ENCODE results near the gene ADRM1.

The ADRM1 gene

DNA sequence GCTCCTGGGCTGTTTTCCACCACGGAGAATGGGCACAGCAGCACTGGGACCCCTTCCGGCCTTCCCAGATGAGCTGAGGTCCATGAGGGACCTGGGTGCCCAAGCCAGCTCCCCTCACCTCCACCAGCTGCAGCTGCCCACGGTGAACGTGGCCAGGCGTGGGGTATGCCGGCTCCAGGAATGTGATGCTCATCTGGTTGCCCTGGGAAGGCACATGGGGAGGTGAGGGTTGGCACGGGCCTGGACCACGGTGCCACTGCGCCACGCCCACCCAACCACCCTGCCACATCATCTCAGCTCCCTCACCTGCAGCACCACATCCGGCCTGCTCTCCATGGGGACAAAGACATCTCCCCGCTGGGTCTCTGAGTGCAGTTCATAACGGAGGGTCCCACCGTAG lies 23.8 kb downstream of the ADRM1 start:
- Histone ChIP-seq H3K4me3 (ENCODE audit: low read length) (no peak overlapping the region), H4K20me1 (ENCODE audit: insufficient read depth, low read length) (no peaks in the 10 kb centered on the region), H3K9me3 (ENCODE audit: insufficient read depth, low read length) (no peaks in the 10 kb centered on the region), H3K79me2 (ENCODE audit: low read length) (no peaks in the 10 kb centered on the region), H3K4me1 (ENCODE audit: low read length) (no peaks in the 10 kb centered on the region), H2AFZ (ENCODE audit: low read depth, low read length) (no peak overlapping the region), H3K36me3 (replicated peaks; ENCODE audit: low read depth, low read length) (no peaks in the 10 kb centered on the region), H3K27me3 (ENCODE audit: low read depth, low read length) (no peaks in the 10 kb centered on the region), H3K4me2 (ENCODE audit: low read length) (no peak overlapping the region), H3K9ac (ENCODE audit: low read length) (no peak overlapping the region), H3K27ac (ENCODE audit: low read length) (no peak overlapping the region)
- TF ChIP-seq, protein P1, sequence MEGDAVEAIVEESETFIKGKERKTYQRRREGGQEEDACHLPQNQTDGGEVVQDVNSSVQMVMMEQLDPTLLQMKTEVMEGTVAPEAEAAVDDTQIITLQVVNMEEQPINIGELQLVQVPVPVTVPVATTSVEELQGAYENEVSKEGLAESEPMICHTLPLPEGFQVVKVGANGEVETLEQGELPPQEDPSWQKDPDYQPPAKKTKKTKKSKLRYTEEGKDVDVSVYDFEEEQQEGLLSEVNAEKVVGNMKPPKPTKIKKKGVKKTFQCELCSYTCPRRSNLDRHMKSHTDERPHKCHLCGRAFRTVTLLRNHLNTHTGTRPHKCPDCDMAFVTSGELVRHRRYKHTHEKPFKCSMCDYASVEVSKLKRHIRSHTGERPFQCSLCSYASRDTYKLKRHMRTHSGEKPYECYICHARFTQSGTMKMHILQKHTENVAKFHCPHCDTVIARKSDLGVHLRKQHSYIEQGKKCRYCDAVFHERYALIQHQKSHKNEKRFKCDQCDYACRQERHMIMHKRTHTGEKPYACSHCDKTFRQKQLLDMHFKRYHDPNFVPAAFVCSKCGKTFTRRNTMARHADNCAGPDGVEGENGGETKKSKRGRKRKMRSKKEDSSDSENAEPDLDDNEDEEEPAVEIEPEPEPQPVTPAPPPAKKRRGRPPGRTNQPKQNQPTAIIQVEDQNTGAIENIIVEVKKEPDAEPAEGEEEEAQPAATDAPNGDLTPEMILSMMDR (IDR thresholded peaks at IDR 0.05; ENCODE audit: low read depth, low read length): no peak
- no peak for TF ChIP-seq EZH2phosphoT487 (IDR thresholded peaks at IDR 0.05; ENCODE audit: low read depth)

DNA sequence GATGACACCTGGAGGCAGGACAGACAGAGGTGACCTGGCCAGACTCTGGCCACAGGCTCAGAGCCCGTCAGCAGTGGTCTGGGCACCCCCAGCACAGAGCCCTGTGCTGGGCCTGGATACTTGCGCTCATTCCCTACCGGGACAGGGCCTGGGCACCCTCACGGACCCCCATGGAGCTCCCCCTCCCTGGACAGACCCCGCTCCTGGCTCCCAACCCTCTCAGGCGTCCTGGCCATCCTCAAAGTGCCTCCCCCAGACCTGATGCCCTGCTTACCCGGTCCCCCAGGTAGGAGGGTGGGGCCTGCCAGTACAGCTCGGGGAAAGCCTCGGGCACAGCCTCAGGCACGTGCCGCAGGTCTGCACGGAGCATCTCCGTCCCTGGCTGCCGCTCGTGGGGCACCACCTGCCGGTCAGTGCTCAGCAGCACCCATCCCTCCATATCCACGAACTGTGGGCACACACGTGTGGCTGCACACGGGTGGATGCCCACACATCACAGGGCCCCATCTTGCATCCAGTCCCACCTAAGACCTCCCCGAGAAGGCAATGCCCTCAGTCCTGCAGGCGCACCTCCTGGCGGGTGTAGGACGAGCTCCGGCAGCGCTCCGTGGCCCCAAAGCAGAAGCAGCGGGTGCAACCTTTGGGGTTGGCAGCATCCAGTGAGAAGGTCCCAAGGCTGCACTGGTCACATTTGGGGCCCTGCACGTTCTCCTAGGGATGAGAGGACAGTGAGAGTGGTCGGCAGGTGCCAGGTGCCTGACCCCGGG lies 24.3 kb downstream of the ADRM1 start:
- no peak overlapping the region for H3K4me3 ChIP-seq (ENCODE audit: low read length)
- H3K4me2 ChIP-seq (ENCODE audit: low read length): no peak overlapping the region
- TF ChIP-seq, protein P1 (IDR thresholded peaks at IDR 0.05; ENCODE audit: low read depth, low read length): no peak
- no peak for TF ChIP-seq EZH2phosphoT487 (IDR thresholded peaks at IDR 0.05; ENCODE audit: low read depth)
- H3K27ac ChIP-seq (ENCODE audit: low read length): no peak overlapping the region
- no peaks in the 10 kb centered on the region for H3K4me1 ChIP-seq (ENCODE audit: low read length)
- H3K79me2 ChIP-seq (ENCODE audit: low read length): no peaks in the 10 kb centered on the region
- no peak overlapping the region for H2AFZ ChIP-seq (ENCODE audit: low read depth, low read length)
- no peak overlapping the region for H3K9ac ChIP-seq (ENCODE audit: low read length)
- no peaks in the 10 kb centered on the region for H3K9me3 ChIP-seq (ENCODE audit: insufficient read depth, low read length)
- H3K36me3 ChIP-seq (replicated peaks; ENCODE audit: low read depth, low read length): no peaks in the 10 kb centered on the region
- H4K20me1 ChIP-seq (ENCODE audit: insufficient read depth, low read length): no peaks in the 10 kb centered on the region
- H3K27me3 ChIP-seq (ENCODE audit: low read depth, low read length): no peaks in the 10 kb centered on the region

DNA sequence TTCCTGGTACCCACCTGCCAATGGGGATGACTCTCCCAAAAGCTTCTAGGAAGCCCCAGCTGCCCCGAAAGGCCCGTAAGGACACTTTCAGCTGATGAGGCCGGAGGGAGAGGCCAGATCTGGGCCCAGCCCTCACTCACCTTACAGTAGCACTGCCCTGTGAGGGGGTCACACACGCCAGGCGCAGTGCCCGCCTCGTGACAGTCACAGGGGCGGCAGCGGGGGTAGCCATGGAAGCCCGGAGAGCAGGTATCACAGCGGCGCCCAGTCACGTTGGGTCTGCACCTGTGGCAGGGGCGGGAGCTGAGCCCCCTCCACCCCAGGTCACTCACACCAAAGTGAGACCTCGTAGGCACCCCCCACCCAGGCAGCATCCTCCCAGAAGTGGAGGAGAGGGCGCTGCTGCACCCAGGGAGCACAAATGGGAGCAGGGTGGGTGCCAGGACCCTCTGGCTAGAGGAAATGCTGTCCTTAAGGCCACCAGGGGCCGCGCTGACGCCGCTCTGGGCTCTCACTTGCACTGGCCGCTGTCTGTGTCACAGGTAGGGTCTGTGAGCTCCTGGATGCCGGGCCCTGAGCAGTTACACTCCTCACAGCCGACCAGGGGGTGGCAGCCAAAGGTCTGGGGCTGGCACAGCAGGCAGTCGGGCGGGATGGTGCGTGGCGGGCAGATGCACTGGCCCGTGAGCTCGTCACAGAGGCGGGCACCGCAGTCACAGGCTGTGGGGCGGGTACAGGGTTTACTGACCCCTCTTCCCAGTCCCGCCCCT lies 25.1 kb downstream of the ADRM1 start:
- Histone ChIP-seq H3K36me3 (replicated peaks; ENCODE audit: low read depth, low read length) (no peaks in the 10 kb centered on the region), H3K27me3 (ENCODE audit: low read depth, low read length) (no peaks in the 10 kb centered on the region), H3K9ac (ENCODE audit: low read length) (no peak overlapping the region), H3K4me2 (ENCODE audit: low read length) (no peak overlapping the region), H4K20me1 (ENCODE audit: insufficient read depth, low read length) (no peaks in the 10 kb centered on the region), H3K27ac (ENCODE audit: low read length) (no peak overlapping the region), H3K4me3 (ENCODE audit: low read length) (no peak overlapping the region), H3K4me1 (ENCODE audit: low read length) (no peaks in the 10 kb centered on the region), H3K79me2 (ENCODE audit: low read length) (no peaks in the 10 kb centered on the region), H2AFZ (ENCODE audit: low read depth, low read length) (no peak overlapping the region), H3K9me3 (ENCODE audit: insufficient read depth, low read length) (no peaks in the 10 kb centered on the region)
- TF ChIP-seq EZH2phosphoT487 (IDR thresholded peaks at IDR 0.05; ENCODE audit: low read depth): no peak
- TF ChIP-seq, protein P1 (IDR thresholded peaks at IDR 0.05; ENCODE audit: low read depth, low read length): no peak

DNA sequence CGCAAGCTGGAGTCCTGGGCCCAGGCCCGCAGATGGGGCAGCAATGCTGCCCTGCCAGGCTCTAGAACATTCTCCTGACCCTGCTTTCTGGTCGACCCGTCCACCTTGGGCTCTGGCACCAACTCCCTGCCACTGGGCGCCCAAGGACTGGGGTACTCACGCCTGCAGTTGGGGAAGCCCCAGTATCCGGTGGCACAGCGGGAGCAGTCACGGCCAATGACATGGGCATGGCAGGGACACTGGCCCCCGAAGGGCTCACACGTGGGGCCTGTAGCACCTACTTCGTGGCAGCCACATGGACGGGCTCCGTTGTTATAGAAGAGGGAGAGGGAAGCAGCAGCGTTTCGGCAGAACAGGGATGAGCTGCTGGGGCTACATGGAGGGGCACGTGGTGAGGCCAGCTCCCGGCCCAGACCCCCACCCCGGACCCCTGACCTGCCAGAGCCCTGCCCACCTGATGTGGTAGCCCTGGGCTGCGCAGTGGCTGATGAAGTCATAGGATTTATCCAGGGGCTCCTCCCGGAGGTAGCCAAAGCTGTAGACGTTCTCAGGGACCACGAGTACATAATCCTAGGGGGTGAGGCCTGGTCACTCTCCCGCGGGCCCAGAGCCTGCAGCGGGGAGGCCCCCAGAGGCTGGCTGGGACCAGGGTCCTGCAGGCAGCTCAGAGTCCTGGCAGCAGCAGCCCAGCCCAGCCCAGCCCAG lies 26.0 kb downstream of the ADRM1 start:
- Histone ChIP-seq H3K4me3 (ENCODE audit: low read length) (no peak overlapping the region), H4K20me1 (ENCODE audit: insufficient read depth, low read length) (no peaks in the 10 kb centered on the region), H3K4me2 (ENCODE audit: low read length) (no peak overlapping the region), H3K4me1 (ENCODE audit: low read length) (no peaks in the 10 kb centered on the region), H3K27ac (ENCODE audit: low read length) (no peak overlapping the region), H3K79me2 (ENCODE audit: low read length) (no peaks in the 10 kb centered on the region), H2AFZ (ENCODE audit: low read depth, low read length) (no peak overlapping the region), H3K27me3 (ENCODE audit: low read depth, low read length) (no peaks in the 10 kb centered on the region), H3K9ac (ENCODE audit: low read length) (no peak overlapping the region), H3K9me3 (ENCODE audit: insufficient read depth, low read length) (no peaks in the 10 kb centered on the region), H3K36me3 (replicated peaks; ENCODE audit: low read depth, low read length) (no peaks in the 10 kb centered on the region)
- no peak for TF ChIP-seq EZH2phosphoT487 (IDR thresholded peaks at IDR 0.05; ENCODE audit: low read depth)
- TF ChIP-seq, protein P1 (IDR thresholded peaks at IDR 0.05; ENCODE audit: low read depth, low read length): no peak

All from OCI-LY3 (cell line).